Psoas muscle (tissue), 8 donors: ENCODE results near the gene SLC22A23. TPM values are rescaled to one million over a fixed set of nuclear protein-coding genes. Genes with fewer than 3 reads are reported as not detected.
"Not testable (repeated sequence)": the region's sequence is repeated elsewhere in the genome, so short reads cannot be mapped to it uniquely, and the experiment has no call there.

Source experiments
- ATAC-seq, 4 donors: fragments of 200-7000 bp; cut with Tn5 transposase; one replicate each; pipeline ENCODE4 v1.9.1; 2020; ENCODE audit warnings: moderate library complexity in 3 of 4, mild to moderate bottlenecking in 2 of 4
- DNase-seq, 2 donors: peaks; one replicate each; pipeline ENCODE4 v3.0.0-alpha.2; 2020
- H3K27ac ChIP-seq: fragments of 200-600 bp; one replicate; pipeline ENCODE4 v1.8.0; 2022
- H3K27me3 ChIP-seq, 3 donors: fragments of 200-600 bp in 1 of 3; one replicate each; pipeline versions ENCODE4 v1.6.1 to v1.8.0; 2013 to 2022; ENCODE audit warnings: low read length in 2 of 3, mild to moderate bottlenecking in 2 of 3, moderate library complexity in 1 of 3; ENCODE audit not compliant: insufficient read depth in 3 of 3
- H3K36me3 ChIP-seq, 2 donors: fragments of 200-600 bp in 1 of 2; one replicate each; pipeline versions ENCODE4 v1.6.1 to v1.8.0; 2013 to 2022; ENCODE audit warnings: low read depth in 1 of 2, mild to moderate bottlenecking in 1 of 2, moderate library complexity in 1 of 2; ENCODE audit not compliant: insufficient read depth in 1 of 2
- H3K4me1 ChIP-seq: fragments of 200-600 bp; one replicate; pipeline ENCODE4 v1.8.0; 2022
- H3K4me3 ChIP-seq: fragments of 200-600 bp; one replicate; pipeline ENCODE4 v1.8.0; 2022; ENCODE audit warnings: mild to moderate bottlenecking
- H3K9me3 ChIP-seq: fragments of 200-600 bp; one replicate; pipeline ENCODE4 v1.8.0; 2022
- CTCF ChIP-seq: fragments of 200-600 bp; IDR thresholded peaks from one replicate; pipeline ENCODE4 v1.8.0; 2022; ENCODE audit warnings: antibody characterized with exemption
- WGBS, 3 donors: extraction: QIAGEN DNeasy Blood & Tissue Kit; methylation state at CpG; one replicate each; pipeline versions ENCODE4 v1.1.6 to v1.1.7; 2013; 5-methylcytosine and 5-hydroxymethylcytosine counted together
- intact Hi-C, 2 donors: fragments of 100-400 bp; cut with DNase I; formaldehyde crosslinking; loops; one replicate each; pipeline versions ENCODE4 v1.11.0 to v1.14.2; 2022
- polyA plus RNA-seq, 3 donors: library from polyadenylated mRNA; stranded (reverse); fragments of 200-250 nt; gene quantifications; one replicate each; pipeline ENCODE4 v1.2.3, GENCODE V29; 2013
- total RNA-seq, 4 donors: library from RNA; stranded (reverse); fragmentation: NEBNext Ultra II Directional in 2 of 4; extraction: Animal tissue kit (Norgen Biotek cat#: 25700) in 2 of 4; gene quantifications; one replicate each; pipeline versions ENCODE4 v1.2.1 to v1.2.4, GENCODE V29; 2021 to 2023
- donor health status: healthy with polysubstance abuse.
- donor health status: DM: no; HTN: no; CAD: no; lungs with moderate emphysema.
- donor health status: Bipolar disorder and iron deficiency.
- donor health status: healthy.
- donor health status: DM: yes; HTN: yes; CAD: no.
- donor health status: DM: no; HTN: no; CAD: no.
- donor health status: DM: no; HTN: no; CAD: no.
- donor health status: DM: yes; HTN: yes; CAD: no.

SLC22A23 gene
- total and polyA plus RNA-seq, 7 donors, result 4.6 to 13.7 (median 8.7) TPM

DNA sequence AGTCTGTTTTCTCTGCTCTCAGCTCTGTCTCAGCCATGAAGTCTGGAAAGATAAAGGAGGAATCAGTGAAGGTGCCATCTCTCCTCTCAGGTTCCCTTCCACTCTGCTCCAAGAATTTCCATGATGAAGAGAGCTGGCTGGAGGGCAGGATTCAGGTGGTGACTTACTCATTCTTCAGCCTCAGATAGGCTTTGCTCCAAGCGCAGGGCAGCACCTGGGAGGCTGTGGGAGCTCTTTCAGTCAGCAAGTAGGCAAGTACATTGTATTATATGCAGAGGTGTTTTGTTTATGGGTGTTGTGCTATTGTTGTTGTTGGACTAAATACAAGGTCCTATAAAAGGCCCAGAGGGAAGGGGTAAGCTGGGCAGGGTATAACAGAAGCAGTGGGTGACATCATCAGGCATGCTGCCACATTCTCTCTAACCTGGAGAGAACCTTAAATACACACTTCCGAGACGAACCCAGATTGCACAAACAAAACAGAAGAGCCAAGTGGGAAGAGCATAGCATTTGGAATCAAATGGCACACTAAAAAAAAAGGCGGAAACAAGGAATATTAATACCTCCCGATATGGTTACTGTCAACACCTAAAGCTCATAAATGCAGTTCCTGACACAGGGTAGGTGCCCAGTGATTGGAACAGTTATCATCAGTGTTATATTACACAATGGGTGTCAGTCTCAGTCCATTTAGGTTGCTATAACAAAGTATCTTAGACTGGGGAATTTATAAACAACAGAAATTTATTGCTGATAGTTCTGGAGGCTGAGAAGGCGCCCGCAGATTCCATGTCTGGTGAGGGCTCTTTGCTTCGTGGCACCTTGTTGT is 212.6 kb downstream of the SLC22A23 start:
- WGBS, 3 donors, result 86 to 92% (median 89%) methylated on average over 8 of the region's 8 CpGs
- no peak for ATAC-seq
- no peak for TF ChIP-seq CTCF
- DNase-seq, result no peak
- H3K4me1 ChIP-seq, result peaks cover 4% of the 10 kb centered on the region
- H3K36me3 ChIP-seq, result no peaks in the 10 kb centered on the region
- H3K27ac ChIP-seq, result no peak overlapping the region
- H3K27me3 ChIP-seq, result peaks cover 0 to 35% (median 5%) of the 10 kb centered on the region in 3 donors
- intact Hi-C loops, result no loop called here
- no peaks in the 10 kb centered on the region for H3K9me3 ChIP-seq
- no peak overlapping the region for H3K4me3 ChIP-seq

DNA sequence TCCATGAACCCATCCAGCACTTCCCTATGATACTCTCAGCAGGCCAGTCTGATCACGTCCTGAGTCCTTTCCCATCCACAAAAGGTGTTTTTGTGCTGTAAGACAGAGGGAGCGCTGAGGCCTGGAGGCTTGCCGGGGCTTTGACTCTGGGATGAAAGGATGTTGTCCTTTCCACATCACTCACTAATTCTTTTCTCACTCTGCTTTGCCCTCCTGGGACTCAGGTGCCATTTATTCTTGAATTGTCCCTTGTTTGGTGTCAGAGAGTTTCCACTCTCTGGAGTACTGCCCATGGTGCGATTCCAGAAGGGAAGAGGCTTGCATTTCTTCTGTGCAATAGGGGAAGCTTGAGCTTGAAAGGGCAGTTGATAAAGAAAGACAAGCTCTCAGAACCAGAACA is 214.1 kb downstream of the SLC22A23 start:
- Histone ChIP-seq H3K9me3 (no peaks in the 10 kb centered on the region), H3K4me1 (no peaks in the 10 kb centered on the region), H3K36me3 (no peaks in the 10 kb centered on the region), H3K4me3 (no peak overlapping the region), H3K27me3 (peaks cover 0 to 34% (median 5%) of the 10 kb centered on the region in 3 donors), H3K27ac (no peak overlapping the region)
- ATAC-seq (no peak), DNase-seq (no peak)
- no peak for TF ChIP-seq CTCF
- intact Hi-C loops, result no loop called here
- 88 to 96% (median 90%) methylated on average over 4 of the region's 4 CpGs for WGBS, 3 donors

DNA sequence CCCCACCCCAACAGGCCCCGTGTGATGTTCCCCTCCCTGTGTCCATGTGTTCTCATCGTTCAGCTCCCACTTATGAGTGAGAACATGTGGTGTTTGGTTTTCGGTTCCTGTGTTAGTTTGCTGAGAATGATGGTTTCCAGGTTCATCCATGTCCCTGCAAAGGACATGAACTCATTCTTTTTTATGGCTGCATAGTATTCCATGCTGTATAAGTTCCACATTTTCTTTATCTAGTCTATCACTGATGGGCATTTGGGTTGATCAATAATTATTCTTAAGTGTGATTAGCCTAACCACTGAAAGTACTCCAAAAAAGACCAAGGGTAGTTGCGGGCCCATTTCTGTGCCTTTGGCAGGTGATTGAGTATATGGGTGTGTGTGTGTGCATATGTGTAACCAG is 215.1 kb downstream of the SLC22A23 start:
- H3K27ac ChIP-seq, H3K36me3 ChIP-seq, ATAC-seq, H3K4me3 ChIP-seq, H3K4me1 ChIP-seq, H3K9me3 ChIP-seq, DNase-seq, intact Hi-C loops: not testable (repeated sequence)
- peaks cover 0 to 35% (median 0%) of the 10 kb centered on the region in 3 donors for H3K27me3 ChIP-seq
- WGBS, 3 donors, result 86 to 93% (median 88%) methylated on average over 4 of the region's 4 CpGs

DNA sequence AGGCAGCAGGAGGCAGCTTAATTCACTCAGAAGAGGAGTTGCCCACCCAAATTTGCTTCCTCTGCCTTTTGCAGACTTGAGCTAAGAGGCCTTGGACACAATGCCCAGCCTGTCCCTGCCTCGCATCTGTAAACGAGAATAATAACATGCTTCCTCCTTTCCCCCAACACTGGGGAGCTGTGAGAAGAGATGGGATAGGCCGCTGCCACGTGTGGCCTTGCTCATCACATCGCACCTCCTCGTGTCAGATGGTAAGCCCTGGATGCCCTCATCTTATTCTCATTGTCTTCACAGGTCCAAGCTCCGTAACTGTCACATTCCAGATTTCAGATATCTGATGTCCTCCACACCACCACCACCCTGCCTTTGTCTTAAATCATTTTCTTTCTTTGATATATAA is 216.3 kb downstream of the SLC22A23 start:
- ATAC-seq, result no peak
- H3K4me3 ChIP-seq, result no peak overlapping the region
- DNase-seq, result no peak
- H3K27me3 ChIP-seq, result peaks cover 0 to 42% (median 0%) of the 10 kb centered on the region in 3 donors
- H3K36me3 ChIP-seq, result no peaks in the 10 kb centered on the region
- 68 to 85% (median 73%) methylated on average over 7 of the region's 7 CpGs for WGBS, 3 donors
- TF ChIP-seq CTCF, result no peak
- H3K4me1 ChIP-seq, result no peaks in the 10 kb centered on the region
- H3K27ac ChIP-seq, result no peak overlapping the region
- H3K9me3 ChIP-seq, result no peaks in the 10 kb centered on the region
- intact Hi-C loops, result no loop called here

DNA sequence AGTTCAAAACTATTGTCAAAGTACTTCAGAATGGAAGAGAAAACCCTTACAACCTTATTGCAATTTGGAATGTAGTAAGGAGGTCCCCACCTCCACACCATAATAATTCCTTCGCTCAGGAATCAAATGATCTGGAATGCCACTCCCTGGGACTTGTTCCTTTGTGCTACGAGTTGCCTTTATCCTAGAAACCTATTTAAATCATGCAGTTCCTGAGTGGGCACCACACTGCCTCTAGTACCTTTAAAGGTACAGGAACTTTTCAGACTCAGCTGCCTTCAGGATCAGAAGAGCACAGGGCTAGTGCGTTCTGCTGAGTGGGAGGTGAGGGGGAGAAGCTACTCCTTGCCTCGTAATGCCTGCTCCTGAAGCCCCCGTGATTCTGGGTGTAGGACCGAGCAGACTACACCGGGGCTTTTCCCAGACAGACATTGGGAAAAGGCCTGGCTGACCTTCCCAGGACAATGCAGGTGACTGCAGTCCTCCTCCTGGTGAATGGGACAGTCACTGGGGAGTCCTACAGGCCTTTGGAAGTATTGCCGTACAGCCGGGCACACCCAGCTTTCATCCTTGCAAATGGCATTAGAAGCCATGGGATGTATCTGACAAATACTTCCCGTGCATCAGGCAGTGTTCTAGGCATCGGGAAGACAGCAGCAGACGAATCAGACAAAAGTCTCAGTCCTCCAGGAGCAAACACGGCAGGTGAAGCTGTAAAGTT is 217.6 kb downstream of the SLC22A23 start:
- 85 to 86% (median 86%) methylated on average over 13 of the region's 13 CpGs for WGBS, 3 donors
- ATAC-seq (no peak), DNase-seq (no peak)
- intact Hi-C loops, result no loop called here
- Histone ChIP-seq H3K9me3 (no peaks in the 10 kb centered on the region), H3K27ac (no peak overlapping the region), H3K4me3 (no peak overlapping the region), H3K27me3 (peaks cover 0 to 52% (median 4%) of the 10 kb centered on the region in 3 donors), H3K36me3 (no peaks in the 10 kb centered on the region), H3K4me1 (no peaks in the 10 kb centered on the region)
- TF ChIP-seq CTCF, result no peak
